ENCODE data around the gene CNBD2.

GRCh38 chr20:35978041-35978513 is 9.7 kb downstream of the CNBD2 start:
- TF ChIP-seq, protein P1, sequence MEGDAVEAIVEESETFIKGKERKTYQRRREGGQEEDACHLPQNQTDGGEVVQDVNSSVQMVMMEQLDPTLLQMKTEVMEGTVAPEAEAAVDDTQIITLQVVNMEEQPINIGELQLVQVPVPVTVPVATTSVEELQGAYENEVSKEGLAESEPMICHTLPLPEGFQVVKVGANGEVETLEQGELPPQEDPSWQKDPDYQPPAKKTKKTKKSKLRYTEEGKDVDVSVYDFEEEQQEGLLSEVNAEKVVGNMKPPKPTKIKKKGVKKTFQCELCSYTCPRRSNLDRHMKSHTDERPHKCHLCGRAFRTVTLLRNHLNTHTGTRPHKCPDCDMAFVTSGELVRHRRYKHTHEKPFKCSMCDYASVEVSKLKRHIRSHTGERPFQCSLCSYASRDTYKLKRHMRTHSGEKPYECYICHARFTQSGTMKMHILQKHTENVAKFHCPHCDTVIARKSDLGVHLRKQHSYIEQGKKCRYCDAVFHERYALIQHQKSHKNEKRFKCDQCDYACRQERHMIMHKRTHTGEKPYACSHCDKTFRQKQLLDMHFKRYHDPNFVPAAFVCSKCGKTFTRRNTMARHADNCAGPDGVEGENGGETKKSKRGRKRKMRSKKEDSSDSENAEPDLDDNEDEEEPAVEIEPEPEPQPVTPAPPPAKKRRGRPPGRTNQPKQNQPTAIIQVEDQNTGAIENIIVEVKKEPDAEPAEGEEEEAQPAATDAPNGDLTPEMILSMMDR (conservative IDR thresholded peaks at IDR 0.05 in 1 of 2, IDR thresholded peaks at IDR 0.05 in 1 of 2; ENCODE audit: extremely low read depth in 1 of 2, insufficient read depth in 1 of 2, low read depth in 1 of 2, low read length in 2 of 2), result no peak
- no peak for TF ChIP-seq EZH2 (IDR thresholded peaks at IDR 0.05; ENCODE audit: borderline replicate concordance, low read length)
